Measurements from ENCODE around the gene NOXA1. TPM values are rescaled to one million over a fixed set of nuclear protein-coding genes. Genes with fewer than 3 reads are reported as not detected.

The NOXA1 gene
- total RNA-seq, 4 donors from 2014 or later = 3.1 to 5.6 (median 4.4) TPM

DNA sequence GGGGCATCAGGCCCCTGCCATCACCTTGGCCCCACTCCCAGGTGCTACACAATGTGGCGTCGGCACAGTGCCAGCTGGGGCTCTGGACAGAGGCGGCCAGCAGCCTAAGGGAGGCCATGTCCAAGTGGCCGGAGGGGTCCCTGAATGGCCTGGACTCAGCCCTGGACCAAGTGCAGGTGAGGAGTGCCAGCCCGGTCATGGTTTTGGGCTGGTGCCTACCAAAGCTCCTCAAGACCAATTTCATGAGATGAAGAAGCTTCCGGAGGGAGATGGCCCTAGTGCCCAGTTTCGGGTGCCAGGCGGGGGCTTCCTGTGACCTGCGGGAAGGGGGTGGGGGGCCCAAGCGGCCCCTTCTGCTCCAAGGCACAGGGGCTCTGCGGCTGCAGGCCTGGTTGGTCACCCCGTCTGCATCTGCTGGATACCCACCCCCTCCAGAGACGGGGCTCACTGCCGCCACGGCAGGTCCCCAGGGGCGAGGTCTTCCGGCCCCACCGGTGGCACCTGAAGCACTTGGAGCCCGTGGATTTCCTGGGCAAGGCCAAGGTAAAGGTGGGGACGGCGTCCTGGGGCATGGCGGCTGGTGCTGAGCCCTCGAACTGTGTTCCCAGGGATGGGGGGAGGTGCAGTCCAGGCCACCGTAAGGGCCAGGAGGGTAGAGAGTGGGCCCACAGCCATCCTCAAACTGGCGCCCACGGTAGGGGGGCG, 5.8 kb downstream of the NOXA1 start:
- peak in 1 of 2 donors; percentile 81 for DNase-seq (ENCODE audit: low spot score in 2 of 2)
- intact Hi-C loops (cut with DNase I; ENCODE audit: low total_unique reads) = no loop called here
- 73 to 75% methylated on average over 21 to 23 of the region's 27 CpGs for WGBS, 2 donors
- TF ChIP-seq, protein P1, sequence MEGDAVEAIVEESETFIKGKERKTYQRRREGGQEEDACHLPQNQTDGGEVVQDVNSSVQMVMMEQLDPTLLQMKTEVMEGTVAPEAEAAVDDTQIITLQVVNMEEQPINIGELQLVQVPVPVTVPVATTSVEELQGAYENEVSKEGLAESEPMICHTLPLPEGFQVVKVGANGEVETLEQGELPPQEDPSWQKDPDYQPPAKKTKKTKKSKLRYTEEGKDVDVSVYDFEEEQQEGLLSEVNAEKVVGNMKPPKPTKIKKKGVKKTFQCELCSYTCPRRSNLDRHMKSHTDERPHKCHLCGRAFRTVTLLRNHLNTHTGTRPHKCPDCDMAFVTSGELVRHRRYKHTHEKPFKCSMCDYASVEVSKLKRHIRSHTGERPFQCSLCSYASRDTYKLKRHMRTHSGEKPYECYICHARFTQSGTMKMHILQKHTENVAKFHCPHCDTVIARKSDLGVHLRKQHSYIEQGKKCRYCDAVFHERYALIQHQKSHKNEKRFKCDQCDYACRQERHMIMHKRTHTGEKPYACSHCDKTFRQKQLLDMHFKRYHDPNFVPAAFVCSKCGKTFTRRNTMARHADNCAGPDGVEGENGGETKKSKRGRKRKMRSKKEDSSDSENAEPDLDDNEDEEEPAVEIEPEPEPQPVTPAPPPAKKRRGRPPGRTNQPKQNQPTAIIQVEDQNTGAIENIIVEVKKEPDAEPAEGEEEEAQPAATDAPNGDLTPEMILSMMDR (IDR thresholded peaks at IDR 0.05) = no peak
- no peak for TF ChIP-seq POLR2A (IDR thresholded peaks at IDR 0.05)
- no peak overlapping the region for H3K4me3 ChIP-seq (ENCODE audit: low read depth, poor library complexity, severe bottlenecking)

DNA sequence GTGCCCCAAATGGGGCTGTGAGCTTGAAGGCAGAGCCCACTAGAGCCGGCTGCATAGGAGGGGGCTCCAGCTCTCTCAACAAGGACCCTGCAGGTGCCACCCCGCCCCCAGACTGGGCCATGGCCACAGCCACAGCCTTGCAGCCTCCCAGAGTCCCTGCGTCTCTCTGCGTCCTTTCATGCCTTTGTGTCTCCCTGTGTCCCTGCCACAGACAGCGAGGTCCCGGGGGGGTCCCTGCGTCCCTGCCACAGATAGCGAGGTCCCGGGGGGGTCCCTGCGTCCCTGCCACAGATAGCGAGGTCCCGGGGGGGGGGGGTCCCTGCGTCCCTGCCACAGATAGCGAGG, 6.3 kb downstream of the NOXA1 start:
- intact Hi-C loops (cut with DNase I; ENCODE audit: low total_unique reads) = no loop called here
- H3K4me3 ChIP-seq (ENCODE audit: low read depth, poor library complexity, severe bottlenecking) = no peak overlapping the region
- TF ChIP-seq, protein P1 (IDR thresholded peaks at IDR 0.05) = no peak
- TF ChIP-seq POLR2A (IDR thresholded peaks at IDR 0.05) = no peak
- 73 to 82% methylated on average over 9 to 14 of the region's 14 CpGs for WGBS, 2 donors
- no peak for DNase-seq (ENCODE audit: low spot score in 2 of 2)

DNA sequence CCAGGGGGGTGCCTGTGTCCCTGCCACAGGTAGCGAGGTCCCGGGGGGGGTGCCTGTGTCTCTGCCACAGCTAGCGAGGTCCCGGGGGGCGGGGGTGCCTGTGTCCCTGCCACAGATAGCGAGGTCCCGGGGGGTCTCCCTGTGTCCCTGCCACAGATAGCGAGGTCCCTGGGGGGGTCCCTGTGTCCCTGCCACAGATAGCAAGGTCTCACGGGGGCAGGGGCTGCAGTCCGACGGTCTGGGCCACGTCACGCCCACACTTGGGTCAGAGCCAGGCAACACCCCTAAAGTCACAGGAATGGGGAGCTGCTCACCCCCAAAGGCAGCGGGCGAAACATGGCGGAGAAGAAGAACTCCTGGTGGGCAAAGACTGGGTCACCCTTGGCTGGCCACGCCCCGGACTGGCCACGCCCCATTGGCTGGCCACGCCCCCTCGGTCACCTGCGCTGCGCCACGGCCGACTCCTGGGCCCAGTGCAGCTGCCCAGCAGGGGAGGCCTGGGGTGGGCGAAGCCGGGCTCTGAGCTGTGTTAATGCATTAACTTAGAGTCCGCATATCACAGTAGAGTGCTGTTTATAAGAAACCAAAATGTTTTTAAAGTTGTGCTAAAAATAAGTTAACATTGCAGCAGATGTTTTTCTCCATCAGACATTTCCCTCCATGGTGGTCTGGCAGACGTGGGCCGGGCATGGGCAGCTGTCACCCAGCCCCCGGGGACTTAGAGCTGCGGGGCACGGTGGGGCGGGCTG, 7.0 kb downstream of the NOXA1 start:
- TF ChIP-seq POLR2A (IDR thresholded peaks at IDR 0.05) = no peak
- TF ChIP-seq, protein P1 (IDR thresholded peaks at IDR 0.05) = no peak
- WGBS, 2 donors = 57 to 69% methylated on average over 29 to 32 of the region's 34 CpGs
- peak in 1 of 2 donors; percentile 84 for DNase-seq (ENCODE audit: low spot score in 2 of 2)
- no peak overlapping the region for H3K4me3 ChIP-seq (ENCODE audit: low read depth, poor library complexity, severe bottlenecking)
- intact Hi-C loops (cut with DNase I; ENCODE audit: low total_unique reads) = no loop called here

DNA sequence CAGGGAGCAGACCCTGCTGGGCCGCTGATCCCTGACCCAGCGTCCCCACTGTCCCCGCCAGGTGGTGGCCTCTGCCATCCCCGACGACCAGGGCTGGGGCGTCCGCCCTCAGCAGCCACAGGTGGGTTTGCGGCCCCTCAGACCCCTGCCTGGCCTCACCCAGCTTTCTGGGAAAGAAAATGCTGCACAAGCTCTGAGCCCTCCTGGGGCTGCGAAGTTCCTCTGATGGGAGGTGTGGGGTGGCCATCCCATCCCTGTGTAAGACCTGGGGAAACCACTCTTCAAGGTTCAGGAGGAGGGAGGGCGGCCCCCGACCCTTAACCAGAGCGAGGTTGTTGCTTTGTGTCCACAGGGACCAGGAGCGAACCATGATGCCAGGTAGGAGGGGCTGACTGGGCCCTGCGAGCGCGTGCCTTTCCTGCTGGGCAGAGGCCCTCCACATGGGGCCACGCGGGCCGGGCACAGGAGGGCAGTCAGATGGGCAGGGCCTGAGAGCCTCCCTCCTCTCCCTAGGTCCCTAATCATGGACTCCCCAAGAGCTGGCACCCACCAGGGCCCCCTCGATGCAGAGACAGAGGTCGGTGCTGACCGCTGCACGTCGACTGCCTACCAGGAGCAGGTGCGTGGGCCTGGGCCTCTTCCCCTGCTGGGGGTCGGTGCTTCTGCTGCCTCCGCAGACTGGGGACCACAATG, 7.7 kb downstream of the NOXA1 start:
- TF ChIP-seq POLR2A (IDR thresholded peaks at IDR 0.05) = no peak
- TF ChIP-seq, protein P1 (IDR thresholded peaks at IDR 0.05) = no peak
- DNase-seq (ENCODE audit: low spot score in 2 of 2) = peak in 1 of 2 donors; percentile 80
- intact Hi-C loops (cut with DNase I; ENCODE audit: low total_unique reads) = no loop called here
- 86 to 98% methylated on average over 10 to 22 of the region's 27 CpGs for WGBS, 2 donors
- no peak overlapping the region for H3K4me3 ChIP-seq (ENCODE audit: low read depth, poor library complexity, severe bottlenecking)

DNA sequence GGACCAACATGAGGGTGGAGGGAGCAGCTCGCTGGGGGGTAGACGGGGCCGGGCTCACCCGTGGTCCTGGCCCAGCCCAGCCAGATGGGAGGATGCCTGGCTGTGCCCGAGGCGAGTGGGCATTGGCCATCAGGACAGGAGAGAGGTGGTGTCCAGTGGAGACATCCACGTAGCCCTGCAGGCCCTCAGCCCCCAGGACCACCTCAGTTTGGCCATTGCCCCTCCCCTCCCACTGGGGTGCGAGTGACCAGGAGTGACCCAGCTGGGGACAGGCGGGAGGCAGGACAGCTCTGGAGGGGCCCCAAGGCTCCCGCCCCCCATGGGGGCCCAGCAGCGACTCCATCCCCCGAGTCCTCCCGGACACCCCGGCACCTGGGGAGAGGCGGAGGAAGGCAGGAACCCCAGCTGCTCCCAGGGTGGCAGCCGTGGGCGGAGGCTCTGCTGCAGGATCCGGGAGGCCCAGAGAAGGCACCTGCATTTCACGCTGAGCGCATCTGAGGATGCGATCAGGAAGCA, 8.3 kb downstream of the NOXA1 start:
- WGBS, 2 donors = 69 to 81% methylated on average over 17 to 21 of the region's 21 CpGs
- peak in 1 of 2 donors; percentile 82 for DNase-seq (ENCODE audit: low spot score in 2 of 2)
- H3K4me3 ChIP-seq (ENCODE audit: low read depth, poor library complexity, severe bottlenecking) = no peak overlapping the region
- intact Hi-C loops (cut with DNase I; ENCODE audit: low total_unique reads) = no loop called here
- TF ChIP-seq, protein P1 (IDR thresholded peaks at IDR 0.05) = no peak
- no peak for TF ChIP-seq POLR2A (IDR thresholded peaks at IDR 0.05)

Measured in lower leg skin (tissue), 4 donors.